HCT116 (cell line): ENCODE results near the gene TXNL1. TPM values are rescaled to one million over a fixed set of nuclear protein-coding genes. Genes with fewer than 3 reads are reported as not detected.

ENCODE experiments used
- ATAC-seq: fragments of 200-7000 bp; cut with Tn5 transposase; 2 replicates; pipeline ENCODE4 v1.9.1; 2020; ENCODE audit warnings: mild to moderate bottlenecking, moderate library complexity
- BruUV-seq: library from RNA; stranded (reverse); fragments of 400-500 nt; replicated peaks from 2 replicates; lab custom pipeline; 2021; lab: Mats Ljungman, UMichigan
- CTCF ChIA-PET: fragments of 300-600 bp; sonication (Branson Sonifier 250); formaldehyde crosslinking; loops from one replicate; lab custom pipeline; 2021; ENCODE audit warnings: antibody characterized with exemption; lab: Charles Lee
- POLR2A ChIA-PET: fragments of 300-600, 350-600 bp; sonication (Branson Sonifier 250); formaldehyde crosslinking; loops from one replicate; lab custom pipeline; 2021; ENCODE audit warnings: antibody characterized with exemption; lab: Charles Lee
- RAD21 ChIA-PET, 2 experiments: fragments of 300-600 bp; sonication (Branson Sonifier 250); formaldehyde crosslinking; loops; one replicate each; lab custom pipeline; 2023; ENCODE audit warnings: low total read pairs in 2 of 2; ENCODE audit not compliant: uncharacterized antibody in 2 of 2, unreplicated experiment in 2 of 2, low non-redundant PET in 1 of 2; lab: Charles Lee
- DNase-seq: peaks from one replicate; pipeline ENCODE4 v3.0.0-alpha.2; 2010; ENCODE audit warnings: low read depth, low spot score
- H2AFZ ChIP-seq: fragments of 200-600 bp; shearing (Covaris generic), sonication (generic); 2 replicates; pipeline ENCODE4 v1.6.1; 2017; ENCODE audit warnings: low read depth, mixed run types, mixed read lengths, antibody characterized with exemption, low read length; ENCODE audit not compliant: poor library complexity, severe bottlenecking
- H3K27ac ChIP-seq: 2 replicates; pipeline ENCODE4 v1.5.1; 2012; ENCODE audit warnings: low read depth, low read length
- H3K27me3 ChIP-seq: fragments of 200-600 bp; sonication (generic); 2 replicates; pipeline ENCODE4 v1.6.1; 2016; ENCODE audit warnings: mixed run types, low read length, mixed read lengths; ENCODE audit not compliant: insufficient read depth
- H3K36me3 ChIP-seq, 2 experiments: fragments of 200-500 bp in 1 of 2; fragments of 200-600 bp in 1 of 2; sonication (Bioruptor generic) in 1 of 2; sonication (generic) in 1 of 2; 2 replicates each; pipeline versions ENCODE4 v1.5.1 to v1.6.1; 2014 to 2016; ENCODE audit warnings: low read length in 2 of 2, inconsistent platforms in 1 of 2, mixed read lengths in 1 of 2, mixed run types in 1 of 2; ENCODE audit not compliant: insufficient read depth in 2 of 2, control insufficient read depth in 1 of 2
- H3K4me1 ChIP-seq, 2 experiments: fragments of 200-600 bp in 1 of 2; sonication (generic) in 1 of 2; 2 replicates each; pipeline versions ENCODE4 v1.5.1 to v1.6.1; 2012 to 2017; ENCODE audit warnings: low read length in 2 of 2, inconsistent platforms in 1 of 2, mild to moderate bottlenecking in 1 of 2, mixed read lengths in 1 of 2, mixed run types in 1 of 2, moderate library complexity in 1 of 2; ENCODE audit not compliant: insufficient read depth in 2 of 2, control insufficient read depth in 1 of 2
- H3K4me2 ChIP-seq: fragments of 200-600 bp; sonication (generic); 2 replicates; pipeline ENCODE4 v1.6.1; 2017; ENCODE audit warnings: mixed run types, low read length, mixed read lengths
- H3K4me3 ChIP-seq, 2 experiments: fragments of 200-600 bp in 1 of 2; sonication (generic) in 1 of 2; replicated peaks in 1 of 2; 2 replicates each; pipeline ENCODE4 v1.5.1; 2011 to 2016; ENCODE audit warnings: low read length in 2 of 2, control low read depth in 1 of 2, low read depth in 1 of 2, mild to moderate bottlenecking in 1 of 2, mixed read lengths in 1 of 2, mixed run types in 1 of 2
- H3K79me2 ChIP-seq: fragments of 200-600 bp; sonication (generic); 2 replicates; pipeline ENCODE4 v1.6.1; 2017; ENCODE audit warnings: mild to moderate bottlenecking, mixed run types, low read length, moderate library complexity, mixed read lengths; ENCODE audit not compliant: insufficient read depth
- H3K9ac ChIP-seq: fragments of 200-600 bp; sonication (generic); 2 replicates; pipeline ENCODE4 v1.6.1; 2016; ENCODE audit warnings: low read length, mixed read lengths
- H3K9me2 ChIP-seq: fragments of 200-600 bp; sonication (generic), shearing (Covaris generic); 2 replicates; pipeline ENCODE4 v1.6.1; 2017; ENCODE audit warnings: mixed run types, mild to moderate bottlenecking, moderate library complexity; ENCODE audit not compliant: insufficient read depth
- H3K9me3 ChIP-seq, 2 experiments: fragments of 200-500 bp in 1 of 2; fragments of 200-600 bp in 1 of 2; sonication (Bioruptor generic) in 1 of 2; sonication (generic) in 1 of 2; 2 replicates each; pipeline ENCODE4 v1.6.1; 2014 to 2017; ENCODE audit warnings: low read length in 2 of 2, mixed read lengths in 2 of 2, inconsistent platforms in 1 of 2, low read depth in 1 of 2, mild to moderate bottlenecking in 1 of 2, mixed run types in 1 of 2, moderate library complexity in 1 of 2; ENCODE audit not compliant: control insufficient read depth in 1 of 2, insufficient read depth in 1 of 2
- H4K20me1 ChIP-seq: fragments of 200-600 bp; sonication (generic), shearing (Covaris generic); 2 replicates; pipeline ENCODE4 v1.6.1; 2017; ENCODE audit warnings: mixed run types, mild to moderate bottlenecking, moderate library complexity; ENCODE audit not compliant: insufficient read depth
- CBX3 ChIP-seq: IDR thresholded peaks from 2 replicates; pipeline ENCODE4 v1.6.1; 2012; ENCODE audit warnings: low read depth
- CEBPB ChIP-seq: IDR thresholded peaks from 2 replicates; pipeline ENCODE4 v1.6.1; 2012; ENCODE audit warnings: low read depth
- EGR1 ChIP-seq: IDR thresholded peaks from 2 replicates; pipeline ENCODE4 v1.6.1; 2012; ENCODE audit warnings: low read depth
- ELF1 ChIP-seq: IDR thresholded peaks from 2 replicates; pipeline ENCODE4 v1.6.1; 2012; ENCODE audit warnings: low read depth, borderline replicate concordance
- EZH2 ChIP-seq: fragments of 200-600 bp; sonication (generic); IDR thresholded peaks from 2 replicates; pipeline ENCODE4 v1.6.1; 2017; ENCODE audit warnings: antibody characterized with exemption, mixed run types
- FOSL1 ChIP-seq: IDR thresholded peaks from 2 replicates; pipeline ENCODE4 v1.6.1; 2012; ENCODE audit warnings: low read depth
- POLR2AphosphoS5 ChIP-seq: IDR thresholded peaks from 2 replicates; pipeline ENCODE4 v1.6.1; 2011; ENCODE audit warnings: mild to moderate bottlenecking, low read depth, low read length, moderate library complexity
- RAD21 ChIP-seq: IDR thresholded peaks from 2 replicates; pipeline ENCODE4 v1.6.1; 2012; ENCODE audit warnings: low read depth, mild to moderate bottlenecking
- REST ChIP-seq: IDR thresholded peaks from 2 replicates; pipeline ENCODE4 v1.6.1; 2012; ENCODE audit warnings: low read depth
- SIN3A ChIP-seq: IDR thresholded peaks from 2 replicates; pipeline ENCODE4 v1.6.1; 2012; ENCODE audit warnings: low read depth
- SP1 ChIP-seq: IDR thresholded peaks from 2 replicates; pipeline ENCODE4 v1.6.1; 2012; ENCODE audit warnings: low read depth
- SRF ChIP-seq: IDR thresholded peaks from 2 replicates; pipeline ENCODE4 v1.6.1; 2012; ENCODE audit warnings: low read depth
- TCF7L2 ChIP-seq: IDR thresholded peaks from 2 replicates; pipeline ENCODE4 v1.7.0; 2011; ENCODE audit warnings: borderline replicate concordance, inconsistent platforms; ENCODE audit not compliant: insufficient read depth, insufficient read length; ENCODE audit errors: extremely low read depth
- YY1 ChIP-seq: IDR thresholded peaks from 2 replicates; pipeline ENCODE4 v1.6.1; 2011; ENCODE audit warnings: low read length, low read depth, moderate library complexity, mild to moderate bottlenecking; ENCODE audit not compliant: insufficient replicate concordance; ENCODE audit errors: extremely low read depth
- ZBTB33 ChIP-seq: IDR thresholded peaks from 2 replicates; pipeline ENCODE4 v1.6.1; 2011; ENCODE audit warnings: mild to moderate bottlenecking, low read length, moderate library complexity; ENCODE audit not compliant: insufficient replicate concordance; ENCODE audit errors: extremely low read depth
- ZFX ChIP-seq: fragments of 450-650 bp; IDR thresholded peaks from 2 replicates; pipeline ENCODE4 v1.6.1; 2017
- ZNF274 ChIP-seq: fragments of 200-500 bp; sonication (Bioruptor generic); IDR thresholded peaks from 2 replicates; pipeline ENCODE4 v1.6.1; 2014; ENCODE audit warnings: mild to moderate bottlenecking, low read depth, low read length, inconsistent platforms
- intact Hi-C: fragments of 100-400 bp; cut with micrococcal nuclease; formaldehyde crosslinking; loops from 2 replicates; pipeline ENCODE4 v1.10.0; 2022
- total RNA-seq: library from RNA; stranded (reverse); gene quantifications from one replicate; pipeline ENCODE4 v1.2.1, GENCODE V29; 2021; ENCODE audit not compliant: unreplicated experiment
- TF ChIP-seq, protein P1 (sequence below): IDR thresholded peaks from 2 replicates; pipeline ENCODE4 v1.6.1; 2012
- TF ChIP-seq, protein P2 (sequence below): IDR thresholded peaks from 2 replicates; pipeline ENCODE4 v1.6.1; 2012

Gene TXNL1
- total RNA-seq, 1 experiment from 2014 or later = 86.5 TPM

DNA sequence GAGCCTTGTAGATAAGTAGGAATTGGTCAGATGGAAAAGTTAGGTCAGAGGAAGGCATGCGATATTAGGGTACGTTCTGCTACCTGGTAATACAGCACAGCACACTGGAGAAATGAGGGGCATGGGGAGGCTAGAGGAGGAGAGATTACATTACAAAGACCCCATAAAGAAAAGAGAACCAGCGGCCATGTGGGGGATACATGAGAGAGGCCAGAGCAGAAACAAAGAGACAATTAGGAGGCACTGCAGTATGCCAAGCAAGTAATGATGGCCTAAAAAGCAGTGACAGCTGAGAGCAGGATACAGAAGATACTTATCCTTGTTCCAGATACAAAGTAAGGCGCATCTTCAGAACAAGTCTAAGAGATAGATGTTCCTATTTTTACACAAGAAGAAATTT, 40.0 kb downstream of the TXNL1 start:
- H3K4me3 ChIP-seq = no peak overlapping the region
- no peaks in the 10 kb centered on the region for H3K9me2 ChIP-seq
- H3K4me2 ChIP-seq = no peak overlapping the region
- peaks cover 3 to 10% of the 10 kb centered on the region in 2 experiments for H3K36me3 ChIP-seq
- no peaks in the 10 kb centered on the region for H3K9me3 ChIP-seq
- no peaks in the 10 kb centered on the region for H3K27me3 ChIP-seq
- DNase-seq (no peak), ATAC-seq (no peak)
- peaks cover 0 to 5% of the 10 kb centered on the region in 2 experiments; a peak in 1 of 4 replicates for H3K4me1 ChIP-seq
- 0 out of 2 replicates have a peak, but pooled peaks cover 3% of the 10 kb centered on the region for H4K20me1 ChIP-seq
- no peak overlapping the region for H3K27ac ChIP-seq
- TF ChIP-seq ELF1 = no peak
- TF ChIP-seq, protein P1, sequence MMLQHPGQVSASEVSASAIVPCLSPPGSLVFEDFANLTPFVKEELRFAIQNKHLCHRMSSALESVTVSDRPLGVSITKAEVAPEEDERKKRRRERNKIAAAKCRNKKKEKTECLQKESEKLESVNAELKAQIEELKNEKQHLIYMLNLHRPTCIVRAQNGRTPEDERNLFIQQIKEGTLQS = no peak
- TF ChIP-seq CEBPB = no peak
- no peak for TF ChIP-seq RAD21
- TF ChIP-seq ZNF274 = no peak
- TF ChIP-seq ZBTB33 = no peak
- no peak for TF ChIP-seq EGR1
- TF ChIP-seq EZH2 = no peak
- TF ChIP-seq FOSL1 = no peak
- TF ChIP-seq SP1 = no peak
- no peak for TF ChIP-seq YY1
- TF ChIP-seq TCF7L2 = no peak
- no peak for TF ChIP-seq ZFX
- TF ChIP-seq, protein P2, sequence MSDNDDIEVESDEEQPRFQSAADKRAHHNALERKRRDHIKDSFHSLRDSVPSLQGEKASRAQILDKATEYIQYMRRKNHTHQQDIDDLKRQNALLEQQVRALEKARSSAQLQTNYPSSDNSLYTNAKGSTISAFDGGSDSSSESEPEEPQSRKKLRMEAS = no peak
- TF ChIP-seq SRF = no peak
- no peak for TF ChIP-seq REST
- no peak for TF ChIP-seq POLR2AphosphoS5
- TF ChIP-seq SIN3A = no peak
- TF ChIP-seq CBX3 = no peak
- no peak overlapping the region for H3K9ac ChIP-seq
- intact Hi-C loops = no loop called here
- H3K79me2 ChIP-seq = no peaks in the 10 kb centered on the region
- CTCF ChIA-PET = no interaction called here
- POLR2A ChIA-PET = no interaction called here
- RAD21 ChIA-PET = no interaction called here
- H2AFZ ChIP-seq = no peak overlapping the region
- no TSS peak for BruUV-seq
